Esophagus muscularis mucosa (tissue), 3 donors: ENCODE measurements around the gene USP12.

ENCODE experiments used
- CTCF ChIP-seq, 3 experiments: fragments of 200-600 bp in 2 of 3; fragments of 450-650 bp in 1 of 3; sonication (generic) in 2 of 3; IDR thresholded peaks; one replicate each; pipeline ENCODE4 v1.5.1; 2017 to 2019; ENCODE audit warnings: antibody characterized with exemption in 3 of 3, mild to moderate bottlenecking in 2 of 3, moderate library complexity in 1 of 3
- POLR2AphosphoS5 ChIP-seq, 2 donors: sonication (generic); formaldehyde crosslinking; IDR thresholded peaks; one replicate each; pipeline ENCODE4 v1.6.1; 2017; ENCODE audit warnings: antibody characterized with exemption in 2 of 2

- no peak for TF ChIP-seq POLR2AphosphoS5 (IDR thresholded peaks at IDR 0.05)
- no peak for TF ChIP-seq CTCF (IDR thresholded peaks at IDR 0.05)
Measured at GRCh38 chr13:27182054-27182453, 10.4 kb upstream of the USP12 start.
